HG02588 (cell line): ENCODE data around the gene MRPS6.

ENCODE experiments used
- ATAC-seq: cut with Tn5 transposase; IDR thresholded peaks from one replicate; pipeline ENCODE4 v1.9.1; 2021; ENCODE audit warnings: mild to moderate bottlenecking, moderate library complexity; ENCODE audit not compliant: unreplicated experiment

The MRPS6 gene

DNA sequence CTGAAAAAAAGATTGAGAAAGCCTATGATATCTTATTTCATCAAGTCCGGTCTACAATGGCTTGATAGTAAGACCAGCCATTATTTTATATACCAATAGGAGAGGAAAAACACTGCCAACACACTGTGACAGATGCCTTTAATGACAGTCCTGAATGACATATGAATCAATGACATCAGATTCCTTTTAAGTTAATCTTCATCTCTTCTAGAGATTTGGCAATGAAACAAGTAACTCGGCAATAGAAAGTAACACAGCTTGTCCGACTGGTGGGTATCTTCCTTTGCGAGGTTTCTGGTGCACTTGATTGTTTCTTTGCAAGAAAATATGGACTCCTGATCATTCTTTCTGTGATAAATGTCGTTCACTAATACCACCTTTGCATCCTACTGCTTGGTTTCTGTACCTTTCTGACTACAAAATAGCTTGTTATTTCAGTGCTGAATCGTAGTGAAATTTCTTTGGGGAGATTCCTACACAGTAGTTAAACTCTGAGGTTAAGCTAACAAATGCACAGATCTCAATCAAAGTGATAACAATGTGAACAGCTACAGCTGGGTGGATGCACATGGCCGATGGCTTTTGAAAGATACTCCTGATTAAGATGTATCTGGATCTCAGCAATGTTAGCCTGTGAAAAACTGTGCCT is 104.7 kb downstream of the MRPS6 start:
- ATAC-seq, result no peak

DNA sequence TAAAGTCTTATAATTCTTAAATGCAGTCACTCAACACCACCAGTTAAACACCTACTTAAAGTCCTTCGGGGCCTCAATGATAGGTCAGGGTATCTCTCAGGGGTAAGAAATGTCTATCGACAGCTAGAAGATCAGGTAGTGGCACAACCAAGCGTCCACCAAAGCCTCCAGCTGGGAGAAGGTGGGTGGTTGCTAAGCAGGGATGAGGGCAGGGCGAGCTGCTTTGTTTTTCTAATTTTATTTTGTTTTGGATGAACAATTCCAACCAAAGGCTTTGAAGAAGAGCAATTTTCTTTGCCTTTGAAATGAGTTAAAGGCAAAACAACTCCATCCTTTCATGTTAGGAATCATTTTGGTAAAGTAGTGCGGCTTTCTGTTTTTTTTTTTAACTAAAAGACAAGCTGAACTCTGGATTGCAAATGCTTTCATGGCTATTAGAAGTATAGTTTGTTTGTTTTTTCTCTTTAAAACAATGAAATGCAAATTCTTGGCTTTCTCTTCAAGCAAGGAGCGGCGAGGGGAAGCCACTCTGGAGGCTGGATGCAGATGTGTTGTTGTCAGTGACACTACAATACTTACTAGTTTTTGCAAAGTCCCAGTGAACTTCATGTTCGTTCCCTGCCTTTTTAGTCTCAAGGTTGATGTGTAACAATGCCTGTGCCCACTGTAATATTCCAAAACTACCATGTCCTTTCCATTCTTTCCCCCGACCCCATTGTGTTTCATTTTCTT is 106.0 kb downstream of the MRPS6 start:
- no peak for ATAC-seq

DNA sequence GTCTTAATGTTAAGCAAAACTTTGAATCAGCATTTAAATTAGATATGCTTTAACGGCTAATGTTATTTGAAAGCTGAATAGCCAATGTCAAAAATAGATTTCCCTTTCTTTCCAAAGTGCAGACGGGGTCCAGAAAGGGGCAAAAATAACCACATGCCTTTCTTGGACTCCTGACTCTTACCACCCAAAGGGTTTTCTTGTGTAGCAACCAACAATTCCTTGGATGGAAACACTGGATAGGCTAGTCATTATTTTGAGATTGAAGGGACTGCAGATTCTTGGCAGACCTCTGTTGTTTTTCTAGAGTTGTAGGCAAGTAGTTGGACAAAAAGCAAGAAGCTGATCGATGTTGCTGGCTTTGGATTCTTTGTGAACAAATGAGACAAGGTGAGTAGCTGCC is 107.0 kb downstream of the MRPS6 start:
- no peak for ATAC-seq

DNA sequence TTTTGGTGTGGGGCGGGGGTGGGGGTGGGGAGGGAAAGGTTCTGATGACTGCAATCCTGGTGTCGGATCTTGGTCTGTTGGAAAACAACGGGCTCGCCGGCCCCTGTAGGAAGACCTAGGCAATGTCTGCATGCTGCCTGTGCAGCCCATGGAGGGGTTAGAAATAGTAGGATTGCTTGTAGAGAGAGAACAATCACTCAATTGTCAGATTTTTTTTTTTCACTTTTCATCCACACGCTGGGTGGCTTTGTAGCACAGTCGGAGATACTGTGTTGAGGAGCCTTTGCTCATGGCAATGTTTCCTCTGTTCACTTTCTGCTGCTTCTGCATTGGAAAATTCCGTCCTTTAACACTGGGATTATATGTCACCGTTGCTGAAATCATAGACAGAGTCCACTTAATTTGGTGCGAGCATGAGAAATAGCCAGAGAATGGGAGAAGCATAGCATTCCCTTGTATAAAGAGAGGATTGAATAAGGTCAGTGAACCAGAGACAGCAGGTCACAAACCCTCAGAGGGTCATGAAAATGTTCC is 107.5 kb downstream of the MRPS6 start:
- no peak for ATAC-seq

DNA sequence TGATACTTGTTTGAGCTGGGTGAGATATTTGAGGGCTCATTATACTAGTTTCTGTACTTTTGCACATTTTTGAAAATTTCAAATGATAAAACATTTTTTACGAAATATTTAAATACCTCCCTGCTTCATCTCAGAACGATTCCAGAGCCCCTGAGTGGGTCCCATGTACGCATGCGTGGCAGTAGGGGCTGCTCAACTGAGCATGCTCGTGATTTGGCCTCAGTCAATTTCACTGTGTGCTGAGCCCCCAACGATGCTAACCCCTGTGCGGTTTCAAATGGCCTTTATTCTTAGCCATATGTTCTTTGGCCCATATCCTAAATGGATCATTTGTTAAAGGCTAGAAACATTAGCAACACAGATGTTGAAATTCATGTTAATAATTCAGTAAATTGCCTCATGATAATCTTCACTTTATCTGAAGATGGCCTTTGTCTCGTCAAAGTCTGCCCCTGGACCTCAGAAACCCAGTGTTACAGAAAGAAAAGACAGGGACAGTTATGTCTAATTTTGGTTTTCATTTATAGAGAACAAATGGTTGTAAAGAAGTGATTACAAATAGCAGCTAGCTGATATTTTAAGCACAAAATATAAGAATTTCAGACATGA is 108.2 kb downstream of the MRPS6 start:
- ATAC-seq, result no peak

DNA sequence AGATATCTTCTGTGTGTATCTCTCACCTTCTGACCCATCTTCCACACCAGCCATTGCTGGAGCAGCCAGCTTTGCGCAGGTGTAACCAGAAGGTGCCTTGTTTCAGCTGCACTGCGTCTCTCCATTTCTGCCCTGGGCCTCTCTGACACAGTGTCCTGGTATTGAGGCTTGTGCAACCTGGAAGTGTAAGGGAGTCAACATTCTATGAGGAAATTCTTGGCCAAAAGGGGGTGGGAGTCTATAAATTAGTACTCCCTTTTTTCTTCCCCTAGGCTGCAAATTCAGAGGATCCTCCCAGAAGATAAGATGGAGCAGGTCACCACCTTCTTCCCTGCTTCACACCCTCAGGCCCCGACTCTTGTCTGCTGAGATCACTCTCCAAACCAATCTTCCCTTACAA is 109.1 kb downstream of the MRPS6 start:
- no peak for ATAC-seq

DNA sequence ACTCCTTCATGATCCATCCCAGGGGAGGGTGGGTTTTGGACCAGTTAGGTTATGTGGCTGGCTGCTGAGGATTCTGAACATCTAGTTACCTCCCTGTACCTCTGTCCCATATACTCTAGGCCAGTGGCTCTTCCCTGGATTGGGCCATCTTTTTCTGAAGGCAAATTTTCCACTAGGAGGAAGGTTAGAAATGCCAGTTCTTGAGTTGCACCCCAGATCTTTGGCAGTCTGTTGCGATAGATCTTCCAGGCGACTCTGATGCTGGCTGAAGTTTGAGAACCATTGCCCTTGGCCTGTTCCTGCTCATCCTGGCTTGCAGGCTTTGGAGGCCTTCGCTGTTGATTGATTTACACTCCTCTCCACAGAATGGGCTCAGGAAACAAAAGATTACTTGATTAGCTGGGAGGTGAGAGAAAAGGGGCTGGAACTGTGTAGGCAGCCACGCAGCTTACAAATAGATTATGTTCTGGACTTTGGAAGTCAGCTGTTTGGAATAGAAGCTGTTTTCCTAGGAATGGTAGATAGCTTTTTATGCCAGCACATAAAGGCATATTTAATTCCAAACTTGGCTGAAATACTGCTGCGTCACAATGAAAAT is 110.1 kb downstream of the MRPS6 start:
- no peak for ATAC-seq

DNA sequence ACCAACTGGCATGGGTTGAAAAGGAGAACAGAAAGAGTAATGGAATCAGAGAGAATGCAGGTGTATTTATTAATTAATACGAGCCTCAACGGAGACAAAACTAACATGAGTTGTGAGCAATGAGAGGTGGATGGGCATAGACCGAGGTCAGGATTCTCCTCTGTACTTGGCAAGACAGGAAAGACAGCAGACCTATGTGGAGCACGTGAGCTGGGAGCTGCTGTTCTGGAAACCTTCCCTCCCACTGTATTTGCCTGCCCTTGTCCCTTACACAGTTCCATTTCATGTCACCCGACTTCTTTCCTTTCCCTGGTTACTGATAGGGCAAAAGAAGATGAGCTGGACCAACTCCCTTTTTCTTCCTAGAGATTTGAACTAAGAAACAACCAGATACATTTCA is 110.9 kb downstream of the MRPS6 start:
- ATAC-seq, result no peak

DNA sequence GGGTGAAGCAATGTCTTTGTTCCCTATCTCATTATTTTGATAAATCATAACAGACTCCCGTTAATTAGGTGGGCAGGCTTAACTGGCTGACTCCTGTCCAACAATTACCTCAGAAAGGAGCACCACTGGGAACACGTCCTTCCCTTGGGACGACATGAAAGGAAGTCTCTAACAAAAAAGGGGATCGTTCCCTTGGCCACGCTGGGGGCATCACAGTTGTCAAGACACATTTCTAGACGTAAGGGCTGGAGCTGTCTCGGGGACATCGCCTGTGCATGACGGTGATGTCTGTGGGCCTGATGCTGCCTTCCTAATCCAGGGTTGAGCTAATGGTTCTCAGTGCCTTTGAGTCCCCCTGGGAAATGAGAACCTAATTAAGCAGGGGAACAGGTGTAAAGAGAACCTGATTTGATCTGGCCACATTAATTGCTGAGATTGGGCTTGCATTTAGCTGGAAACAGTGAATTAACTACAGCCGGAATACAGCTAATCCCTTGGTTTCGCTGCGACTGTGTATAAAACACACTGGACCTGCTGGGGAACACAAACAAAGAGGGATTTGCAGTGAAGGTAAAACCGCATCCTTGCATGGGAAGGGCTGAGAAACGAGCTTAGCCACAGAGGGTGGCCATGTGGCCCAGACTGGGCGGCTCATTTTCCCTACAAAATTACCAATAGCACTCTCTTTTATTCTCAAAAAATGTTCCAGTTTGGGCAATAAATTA is 111.8 kb downstream of the MRPS6 start:
- ATAC-seq, result no peak

DNA sequence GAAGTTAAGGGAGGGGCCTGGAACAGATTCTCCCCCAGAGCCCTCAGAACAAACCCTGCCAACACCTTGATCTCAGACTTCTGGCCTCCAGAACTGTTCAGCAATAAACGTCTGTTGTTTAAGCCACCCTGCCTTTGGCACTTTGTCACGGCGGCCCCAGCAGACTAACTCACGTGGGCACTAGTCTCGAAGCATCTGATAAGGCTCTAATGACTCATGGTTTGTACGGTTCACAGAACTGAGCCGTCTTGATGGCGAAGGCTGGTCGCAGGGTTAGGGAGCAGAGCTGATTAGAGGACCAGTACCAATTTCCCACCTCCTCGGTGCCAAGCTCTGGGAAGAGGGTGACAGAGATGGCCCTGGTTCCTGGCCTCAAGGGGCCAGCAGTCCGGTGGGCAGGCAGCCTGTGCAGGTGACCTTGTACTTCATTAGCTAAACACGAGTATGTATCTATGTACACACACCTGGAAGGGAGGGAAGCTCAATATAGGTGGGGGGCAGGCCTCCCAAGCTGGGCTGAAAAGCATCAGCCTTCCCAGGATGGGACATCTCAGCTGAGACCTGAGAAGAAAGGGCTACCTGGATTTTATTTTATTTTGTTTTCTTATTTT is 112.8 kb downstream of the MRPS6 start:
- ATAC-seq, result no peak

DNA sequence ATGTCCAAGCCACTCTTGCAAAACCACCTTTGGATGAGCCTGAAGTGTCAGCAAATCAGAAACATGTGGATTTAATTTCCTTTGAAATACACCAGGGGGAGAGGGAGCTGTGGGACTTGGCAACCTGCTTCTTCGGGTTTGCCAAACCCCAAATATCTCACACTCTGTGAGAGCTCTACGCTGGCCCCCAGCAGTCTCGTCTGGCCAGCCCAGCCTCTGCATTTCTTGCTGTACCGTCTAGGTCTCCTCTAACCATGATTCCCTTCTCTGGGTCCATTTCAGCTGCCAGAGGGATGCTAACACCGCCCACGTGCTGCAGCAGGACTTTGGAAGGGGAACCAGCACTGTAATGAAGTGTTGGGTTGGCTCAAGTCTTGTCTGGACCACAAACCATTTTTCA is 114.6 kb downstream of the MRPS6 start:
- no peak for ATAC-seq

DNA sequence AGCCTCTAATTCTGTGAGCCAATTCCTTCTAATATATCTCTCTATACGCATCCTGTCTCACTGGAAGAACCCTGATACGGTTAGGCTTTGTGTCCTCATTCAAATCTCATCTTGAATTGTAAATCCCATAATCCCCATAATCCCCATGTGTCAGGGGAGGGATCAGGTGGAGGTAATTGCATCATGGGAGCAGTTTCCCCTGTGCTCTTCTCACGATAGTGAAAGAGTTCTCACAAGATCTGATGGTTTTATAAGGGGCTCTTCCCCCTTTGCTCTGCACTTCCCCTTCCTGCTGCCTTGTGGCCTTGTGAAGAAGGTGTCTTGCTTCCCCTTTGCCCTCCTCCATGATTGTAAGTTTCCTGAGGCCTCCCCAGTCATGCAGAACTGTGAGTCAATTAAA is 116.1 kb downstream of the MRPS6 start:
- no peak for ATAC-seq

DNA sequence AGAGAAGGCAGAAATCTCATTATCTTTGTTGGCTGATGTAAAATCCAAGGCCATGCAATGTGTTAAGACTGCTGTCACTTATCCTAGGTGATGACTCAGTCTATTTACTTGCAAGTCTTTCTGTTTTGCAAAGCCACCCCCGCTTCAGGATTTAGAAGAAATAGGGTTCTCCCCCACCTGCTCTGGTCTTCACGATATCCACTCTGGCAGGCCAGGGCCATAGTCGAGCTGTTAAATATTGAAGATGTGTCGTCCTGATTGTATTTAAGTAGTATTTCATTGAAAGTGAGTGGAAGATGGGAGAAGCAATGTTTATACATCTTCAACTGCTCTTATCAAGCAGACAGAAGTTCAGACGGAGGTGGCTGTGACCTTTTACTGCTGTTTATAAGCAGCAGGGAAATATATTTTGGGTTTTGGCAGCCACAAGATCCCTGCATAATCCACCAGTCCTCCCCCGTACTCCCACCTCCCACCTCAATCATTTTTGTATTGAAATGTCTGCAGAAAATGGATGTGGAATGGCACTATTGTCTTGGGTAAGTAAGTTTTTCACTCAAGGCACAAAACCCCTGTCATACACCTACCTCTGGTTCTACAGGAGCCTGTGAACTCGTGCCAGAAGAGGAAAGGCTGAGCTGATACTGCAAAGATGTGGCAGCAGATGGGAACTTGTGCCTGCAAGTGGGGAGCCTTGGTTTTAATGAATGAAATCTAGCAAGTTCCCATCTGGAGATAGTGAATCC is 117.4 kb downstream of the MRPS6 start:
- no peak for ATAC-seq

DNA sequence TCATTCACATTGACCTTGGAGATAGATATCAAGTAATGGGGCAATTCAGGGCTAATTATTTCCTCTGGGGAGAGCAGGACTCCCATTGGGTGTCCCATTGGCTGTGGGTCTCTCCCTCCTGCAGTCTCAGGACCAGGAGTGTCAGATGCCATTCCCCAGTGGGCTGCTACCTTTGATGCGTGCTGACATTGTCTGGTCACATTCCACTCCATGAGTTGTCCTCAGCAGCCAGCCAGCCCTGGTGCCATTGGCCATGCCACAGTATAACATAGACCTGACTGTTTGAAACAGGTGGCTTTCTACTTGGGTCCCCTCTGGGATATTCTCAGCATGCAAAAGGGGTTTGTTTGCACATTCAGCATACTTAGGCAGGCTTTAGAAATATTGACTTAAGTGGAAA is 118.5 kb downstream of the MRPS6 start:
- no peak for ATAC-seq
